ENCODE results near the gene LAD1. TPM values are rescaled to one million over a fixed set of nuclear protein-coding genes. Genes with fewer than 3 reads are reported as not detected.

Gene LAD1
- total and polyA plus RNA-seq, 2 of the 13 experiments (the other 11 are each of a cell fraction or from before 2014, with no cell fraction given): 10.8 to 65.6 TPM

DNA sequence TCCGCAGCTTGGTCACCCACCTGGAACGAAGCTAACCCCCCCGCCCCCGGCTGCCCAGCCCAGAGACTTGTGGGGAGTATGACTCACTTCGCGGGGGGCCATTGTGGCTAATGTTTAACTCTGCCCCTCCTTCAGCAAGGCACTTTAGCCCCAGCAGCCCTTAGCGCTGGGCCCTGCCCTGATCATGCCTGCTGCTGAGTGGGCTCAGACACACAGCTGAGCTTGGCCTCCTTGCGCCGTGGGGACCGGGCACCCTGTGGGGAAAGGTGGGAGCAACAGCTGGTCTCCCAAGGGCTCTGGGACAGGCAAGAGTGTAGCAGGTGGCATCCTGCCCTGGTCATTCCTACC, 6.3 kb upstream of the LAD1 start (continued):
- TF ChIP-seq, protein P1, sequence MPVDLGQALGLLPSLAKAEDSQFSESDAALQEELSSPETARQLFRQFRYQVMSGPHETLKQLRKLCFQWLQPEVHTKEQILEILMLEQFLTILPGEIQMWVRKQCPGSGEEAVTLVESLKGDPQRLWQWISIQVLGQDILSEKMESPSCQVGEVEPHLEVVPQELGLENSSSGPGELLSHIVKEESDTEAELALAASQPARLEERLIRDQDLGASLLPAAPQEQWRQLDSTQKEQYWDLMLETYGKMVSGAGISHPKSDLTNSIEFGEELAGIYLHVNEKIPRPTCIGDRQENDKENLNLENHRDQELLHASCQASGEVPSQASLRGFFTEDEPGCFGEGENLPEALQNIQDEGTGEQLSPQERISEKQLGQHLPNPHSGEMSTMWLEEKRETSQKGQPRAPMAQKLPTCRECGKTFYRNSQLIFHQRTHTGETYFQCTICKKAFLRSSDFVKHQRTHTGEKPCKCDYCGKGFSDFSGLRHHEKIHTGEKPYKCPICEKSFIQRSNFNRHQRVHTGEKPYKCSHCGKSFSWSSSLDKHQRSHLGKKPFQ (CRISPR knock-in tag; IDR thresholded peaks at IDR 0.05; ENCODE audit: insufficient replicate concordance): no peak
- no peak for TF ChIP-seq ZNF460 (CRISPR knock-in tag; IDR thresholded peaks at IDR 0.05; ENCODE audit: borderline replicate concordance)
- no peak for TF ChIP-seq REL (CRISPR knock-in tag; conservative IDR thresholded peaks at IDR 0.05)
- no peak for TF ChIP-seq SMARCE1 (IDR thresholded peaks at IDR 0.05; ENCODE audit: borderline replicate concordance)
- no peak for TF ChIP-seq ZNF569 (CRISPR knock-in tag; IDR thresholded peaks at IDR 0.05; ENCODE audit: borderline replicate concordance)
- TF ChIP-seq NFE2 (CRISPR knock-in tag; IDR thresholded peaks at IDR 0.05): no peak
- no peak for TF ChIP-seq ZNF558 (CRISPR knock-in tag; IDR thresholded peaks at IDR 0.05; ENCODE audit: borderline replicate concordance)
- no peak for TF ChIP-seq CHD4 (IDR thresholded peaks at IDR 0.05; ENCODE audit: borderline replicate concordance, low read length)
- TF ChIP-seq, protein P2, sequence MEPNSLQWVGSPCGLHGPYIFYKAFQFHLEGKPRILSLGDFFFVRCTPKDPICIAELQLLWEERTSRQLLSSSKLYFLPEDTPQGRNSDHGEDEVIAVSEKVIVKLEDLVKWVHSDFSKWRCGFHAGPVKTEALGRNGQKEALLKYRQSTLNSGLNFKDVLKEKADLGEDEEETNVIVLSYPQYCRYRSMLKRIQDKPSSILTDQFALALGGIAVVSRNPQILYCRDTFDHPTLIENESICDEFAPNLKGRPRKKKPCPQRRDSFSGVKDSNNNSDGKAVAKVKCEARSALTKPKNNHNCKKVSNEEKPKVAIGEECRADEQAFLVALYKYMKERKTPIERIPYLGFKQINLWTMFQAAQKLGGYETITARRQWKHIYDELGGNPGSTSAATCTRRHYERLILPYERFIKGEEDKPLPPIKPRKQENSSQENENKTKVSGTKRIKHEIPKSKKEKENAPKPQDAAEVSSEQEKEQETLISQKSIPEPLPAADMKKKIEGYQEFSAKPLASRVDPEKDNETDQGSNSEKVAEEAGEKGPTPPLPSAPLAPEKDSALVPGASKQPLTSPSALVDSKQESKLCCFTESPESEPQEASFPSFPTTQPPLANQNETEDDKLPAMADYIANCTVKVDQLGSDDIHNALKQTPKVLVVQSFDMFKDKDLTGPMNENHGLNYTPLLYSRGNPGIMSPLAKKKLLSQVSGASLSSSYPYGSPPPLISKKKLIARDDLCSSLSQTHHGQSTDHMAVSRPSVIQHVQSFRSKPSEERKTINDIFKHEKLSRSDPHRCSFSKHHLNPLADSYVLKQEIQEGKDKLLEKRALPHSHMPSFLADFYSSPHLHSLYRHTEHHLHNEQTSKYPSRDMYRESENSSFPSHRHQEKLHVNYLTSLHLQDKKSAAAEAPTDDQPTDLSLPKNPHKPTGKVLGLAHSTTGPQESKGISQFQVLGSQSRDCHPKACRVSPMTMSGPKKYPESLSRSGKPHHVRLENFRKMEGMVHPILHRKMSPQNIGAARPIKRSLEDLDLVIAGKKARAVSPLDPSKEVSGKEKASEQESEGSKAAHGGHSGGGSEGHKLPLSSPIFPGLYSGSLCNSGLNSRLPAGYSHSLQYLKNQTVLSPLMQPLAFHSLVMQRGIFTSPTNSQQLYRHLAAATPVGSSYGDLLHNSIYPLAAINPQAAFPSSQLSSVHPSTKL (CRISPR knock-in tag; IDR thresholded peaks at IDR 0.05): peak; percentile 64
- peak; percentile 91 for TF ChIP-seq SRSF1 (optimal IDR thresholded peaks at IDR 0.05; ENCODE audit: low read depth, low read length)
- TF ChIP-seq, protein P3, sequence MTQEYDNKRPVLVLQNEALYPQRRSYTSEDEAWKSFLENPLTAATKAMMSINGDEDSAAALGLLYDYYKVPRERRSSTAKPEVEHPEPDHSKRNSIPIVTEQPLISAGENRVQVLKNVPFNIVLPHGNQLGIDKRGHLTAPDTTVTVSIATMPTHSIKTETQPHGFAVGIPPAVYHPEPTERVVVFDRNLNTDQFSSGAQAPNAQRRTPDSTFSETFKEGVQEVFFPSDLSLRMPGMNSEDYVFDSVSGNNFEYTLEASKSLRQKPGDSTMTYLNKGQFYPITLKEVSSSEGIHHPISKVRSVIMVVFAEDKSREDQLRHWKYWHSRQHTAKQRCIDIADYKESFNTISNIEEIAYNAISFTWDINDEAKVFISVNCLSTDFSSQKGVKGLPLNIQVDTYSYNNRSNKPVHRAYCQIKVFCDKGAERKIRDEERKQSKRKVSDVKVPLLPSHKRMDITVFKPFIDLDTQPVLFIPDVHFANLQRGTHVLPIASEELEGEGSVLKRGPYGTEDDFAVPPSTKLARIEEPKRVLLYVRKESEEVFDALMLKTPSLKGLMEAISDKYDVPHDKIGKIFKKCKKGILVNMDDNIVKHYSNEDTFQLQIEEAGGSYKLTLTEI (CRISPR knock-in tag; conservative IDR thresholded peaks at IDR 0.05): no peak
- TF ChIP-seq ZNF780A (CRISPR knock-in tag; IDR thresholded peaks at IDR 0.05): no peak
- no peak for TF ChIP-seq ZNF383 (CRISPR knock-in tag; IDR thresholded peaks at IDR 0.05; ENCODE audit: borderline replicate concordance)
- TF ChIP-seq, protein P4, sequence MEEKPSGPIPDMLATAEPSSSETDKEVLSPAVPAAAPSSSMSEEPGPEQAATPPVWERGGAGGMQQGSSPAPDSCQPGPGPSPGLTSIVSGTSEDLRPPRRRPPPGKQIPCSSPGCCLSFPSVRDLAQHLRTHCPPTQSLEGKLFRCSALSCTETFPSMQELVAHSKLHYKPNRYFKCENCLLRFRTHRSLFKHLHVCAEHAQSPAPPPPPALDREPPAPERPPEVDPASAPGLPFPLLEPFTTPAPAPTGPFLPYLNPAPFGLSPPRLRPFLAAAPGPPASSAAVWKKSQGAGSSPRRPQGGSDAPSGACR (CRISPR knock-in tag; IDR thresholded peaks at IDR 0.05): no peak
- TF ChIP-seq, protein P5, sequence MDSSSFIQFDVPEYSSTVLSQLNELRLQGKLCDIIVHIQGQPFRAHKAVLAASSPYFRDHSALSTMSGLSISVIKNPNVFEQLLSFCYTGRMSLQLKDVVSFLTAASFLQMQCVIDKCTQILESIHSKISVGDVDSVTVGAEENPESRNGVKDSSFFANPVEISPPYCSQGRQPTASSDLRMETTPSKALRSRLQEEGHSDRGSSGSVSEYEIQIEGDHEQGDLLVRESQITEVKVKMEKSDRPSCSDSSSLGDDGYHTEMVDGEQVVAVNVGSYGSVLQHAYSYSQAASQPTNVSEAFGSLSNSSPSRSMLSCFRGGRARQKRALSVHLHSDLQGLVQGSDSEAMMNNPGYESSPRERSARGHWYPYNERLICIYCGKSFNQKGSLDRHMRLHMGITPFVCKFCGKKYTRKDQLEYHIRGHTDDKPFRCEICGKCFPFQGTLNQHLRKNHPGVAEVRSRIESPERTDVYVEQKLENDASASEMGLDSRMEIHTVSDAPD (CRISPR knock-in tag; IDR thresholded peaks at IDR 0.05): no peak
- TF ChIP-seq RFXAP (CRISPR knock-in tag; IDR thresholded peaks at IDR 0.05; ENCODE audit: borderline replicate concordance): peak; percentile 43; the same call in 1 of the 2 replicates
- no peak for TF ChIP-seq ZNF567 (CRISPR knock-in tag; IDR thresholded peaks at IDR 0.05; ENCODE audit: borderline replicate concordance)
- TF ChIP-seq NCOR1 (IDR thresholded peaks at IDR 0.05; ENCODE audit: borderline replicate concordance, low read length): no peak

Data from HepG2 (cell line).